Naive thymus-derived CD4-positive, alpha-beta T cell (primary cell): ENCODE results near the gene SMPD1. TPM values are rescaled to one million over a fixed set of nuclear protein-coding genes. Genes with fewer than 3 reads are reported as not detected.
A peak's percentile ranks its signal among the peaks of the same experiment; 100 is the strongest.

ENCODE experiments used
- ATAC-seq: fragments of 150-1000 bp; cut with Tn5 transposase; 2 replicates; pipeline ENCODE4 v1.10.0; 2021; ENCODE audit warnings: mild to moderate bottlenecking, moderate library complexity
- CTCF ChIA-PET: fragments of 350-600 bp; sonication (Branson Sonifier 250); formaldehyde crosslinking; loops from one replicate; lab custom pipeline; 2021; ENCODE audit warnings: antibody characterized with exemption; lab: Charles Lee
- POLR2A ChIA-PET: fragments of 350-600 bp; sonication (Branson Sonifier 250); formaldehyde crosslinking; loops from one replicate; lab custom pipeline; 2021; ENCODE audit warnings: antibody characterized with exemption, inconsistent platforms; lab: Charles Lee
- DNase-seq, 9 donors: peaks; one replicate each; pipeline versions ENCODE4 v3.0.0 to v3.0.0-alpha.2; 2020 to 2022; ENCODE audit warnings: mixed read lengths in 1 of 9
- H3K27ac ChIP-seq: one replicate; pipeline ENCODE4 v1.7.0; 2013; ENCODE audit warnings: mild to moderate bottlenecking, low read depth, low read length, moderate library complexity
- H3K27me3 ChIP-seq, 2 donors: one replicate each; pipeline ENCODE4 v1.7.0; 2013; ENCODE audit warnings: low read length in 2 of 2, mild to moderate bottlenecking in 2 of 2, moderate library complexity in 2 of 2; ENCODE audit not compliant: control insufficient read depth in 2 of 2, insufficient read depth in 2 of 2
- H3K36me3 ChIP-seq, 3 experiments: 1 replicate in 2 of 3; 2 replicates in 1 of 3; pipeline ENCODE4 v1.7.0; 2013; ENCODE audit warnings: low read length in 3 of 3, mild to moderate bottlenecking in 3 of 3, moderate library complexity in 1 of 3; ENCODE audit not compliant: insufficient read depth in 3 of 3, control insufficient read depth in 2 of 3
- H3K4me1 ChIP-seq, 2 donors: one replicate each; pipeline ENCODE4 v1.7.0; 2013; ENCODE audit warnings: low read length in 2 of 2, mild to moderate bottlenecking in 2 of 2, moderate library complexity in 1 of 2; ENCODE audit not compliant: control insufficient read depth in 2 of 2, insufficient read depth in 2 of 2
- H3K4me3 ChIP-seq: 2 replicates; pipeline ENCODE4 v1.7.0; 2013; ENCODE audit warnings: mild to moderate bottlenecking, low read length
- H3K9me3 ChIP-seq, 3 experiments: 1 replicate in 2 of 3; 2 replicates in 1 of 3; pipeline ENCODE4 v1.7.0; 2013; ENCODE audit warnings: low read length in 3 of 3; ENCODE audit not compliant: control insufficient read depth in 2 of 3
- H3K27ac Mint-ChIP-seq, 9 donors: one replicate each; pipeline ENCODE4 v1.8.0; 2020 to 2022; ENCODE audit warnings: mixed read lengths in 9 of 9, mild to moderate bottlenecking in 8 of 9, moderate library complexity in 5 of 9, inconsistent platforms in 2 of 9
- H3K27me3 Mint-ChIP-seq, 5 donors: one replicate each; pipeline ENCODE4 v1.8.0; 2021 to 2022; ENCODE audit warnings: mixed read lengths in 5 of 5, mild to moderate bottlenecking in 1 of 5
- H3K36me3 Mint-ChIP-seq, 5 donors: one replicate each; pipeline ENCODE4 v1.8.0; 2020 to 2022; ENCODE audit warnings: mixed read lengths in 5 of 5, mild to moderate bottlenecking in 3 of 5, inconsistent platforms in 1 of 5
- H3K4me1 Mint-ChIP-seq, 7 donors: one replicate each; pipeline ENCODE4 v1.8.0; 2020 to 2022; ENCODE audit warnings: mixed read lengths in 7 of 7, mild to moderate bottlenecking in 3 of 7, inconsistent platforms in 1 of 7
- H3K4me3 Mint-ChIP-seq, 10 donors: one replicate each; pipeline ENCODE4 v1.8.0; 2020 to 2022; ENCODE audit warnings: mild to moderate bottlenecking in 10 of 10, mixed read lengths in 10 of 10, moderate library complexity in 6 of 10, inconsistent platforms in 2 of 10
- H3K9me3 Mint-ChIP-seq, 11 donors: one replicate each; pipeline ENCODE4 v1.8.0; 2020 to 2022; ENCODE audit warnings: mixed read lengths in 11 of 11, mild to moderate bottlenecking in 4 of 11, inconsistent platforms in 1 of 11, moderate library complexity in 1 of 11
- intact Hi-C, 2 donors: fragments of 100-400 bp; cut with micrococcal nuclease; formaldehyde crosslinking; loops; one replicate each; pipeline ENCODE4 v1.15.1; 2023
- polyA plus RNA-seq, 2 donors: library from polyadenylated mRNA; unstranded; fragments of 300-500 nt; fragmentation: Illumina TruSeq; gene quantifications; one replicate each; pipeline ENCODE4 v1.2.3, GENCODE V29; 2021
- total RNA-seq, 6 experiments: library from RNA in 5 of 6; stranded (reverse) in 5 of 6; gene quantifications; 1 replicate in 5 of 6; 2 replicates in 1 of 6; pipeline ENCODE4 v1.2.3 and lab custom pipeline; 2021 to 2026

SMPD1 gene
- total and polyA plus RNA-seq, 7 experiments from 2014 or later = 34.5 to 70.9 (median 48.4) TPM

- peaks cover 53 to 87% of the 10 kb centered on the region in 2 donors for H3K4me1 ChIP-seq
- peak overlapping the region; percentile 74 to 94 (median 90) for H3K4me3 Mint-ChIP-seq
- intact Hi-C loops = loop anchor here (5.0 kb wide), 3 partner anchors 214 to 1584 kb away; partner anchors contain the start of genes EIF3F (in 1 of the 2), MRPL17 (in 1 of the 2) and TPP1 (in 1 of the 2)
- POLR2A ChIA-PET = interaction anchor here (0.7 to 23.8 kb wide), 19 partner anchors 7 to 342 kb away, joined by 3 to 525 read pairs (median 8); partner anchors contain the start of genes APBB1, ARFIP2, SMPD1 and TIMM10B
- ATAC-seq (no peak), DNase-seq (no peak)
- H3K9me3 Mint-ChIP-seq = peaks cover 0 to 5% (median 0%) of the 10 kb centered on the region in 11 donors
- peak overlapping the region; percentile 52 for H3K4me3 ChIP-seq
- peaks cover 67 to 100% (median 84%) of the 10 kb centered on the region in 7 donors for H3K4me1 Mint-ChIP-seq
- peaks cover 15 to 50% (median 38%) of the 10 kb centered on the region in 5 donors for H3K36me3 Mint-ChIP-seq
- H3K9me3 ChIP-seq = no peaks in the 10 kb centered on the region
- H3K27me3 ChIP-seq = no peaks in the 10 kb centered on the region
- H3K36me3 ChIP-seq = peaks cover 0 to 22% (median 0%) of the 10 kb centered on the region in 3 experiments
- H3K27ac Mint-ChIP-seq = peak overlapping the region; percentile 94 to 100 (median 97)
- peak overlapping the region; percentile 80 for H3K27ac ChIP-seq
- H3K27me3 Mint-ChIP-seq = peaks cover 0 to 5% (median 0%) of the 10 kb centered on the region in 5 donors
- CTCF ChIA-PET = interaction anchor here (0.7 to 7.2 kb wide), 10 partner anchors 10 to 201 kb away, joined by 3 to 86 read pairs (median 16); partner anchors contain the start of genes APBB1, HPX and SMPD1
These were observed 13.3 kb downstream of the SMPD1 start for GRCh38 chr11:6403539-6403938.

DNA sequence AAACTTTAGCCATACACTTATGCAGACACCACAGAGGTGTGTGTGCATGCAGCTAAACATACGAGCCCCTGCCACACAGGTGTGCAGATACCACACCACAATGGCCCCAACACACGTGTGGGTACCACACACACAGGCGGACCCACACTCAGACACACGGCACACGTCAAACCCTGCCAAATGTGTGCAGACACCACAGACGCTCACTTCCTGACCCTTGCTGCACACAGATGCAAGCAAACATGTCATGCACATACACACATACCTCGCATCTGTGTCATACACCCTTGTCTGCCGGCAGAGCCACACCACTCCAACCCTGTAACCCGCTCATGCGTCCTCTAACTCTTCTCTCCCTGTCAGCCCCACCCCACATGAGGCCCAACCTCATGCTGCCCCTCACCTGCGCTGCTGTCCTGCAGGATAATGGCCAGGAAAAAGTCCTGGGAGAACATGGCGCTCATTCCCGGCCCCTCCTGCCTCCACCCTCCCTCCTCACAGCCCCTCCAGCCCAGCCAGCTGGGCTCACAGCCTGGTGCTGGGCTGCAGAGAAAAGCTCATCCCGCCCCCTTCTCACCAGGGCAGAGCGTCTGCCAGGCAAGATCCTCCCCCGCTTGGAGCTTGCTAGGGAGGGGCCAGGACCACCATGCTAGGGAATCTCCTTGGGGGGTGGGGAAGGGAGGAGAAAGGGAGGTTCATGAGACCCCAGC is 14.2 kb downstream of the SMPD1 start:
- peaks cover 1 to 23% (median 1%) of the 10 kb centered on the region in 3 experiments for H3K36me3 ChIP-seq
- H3K27me3 Mint-ChIP-seq = peaks cover 0 to 3% (median 0%) of the 10 kb centered on the region in 5 donors
- intact Hi-C loops = loop anchor here (5.0 kb wide), 3 partner anchors 213 to 1583 kb away; partner anchors contain the start of genes EIF3F (in 1 of the 2), MRPL17 (in 1 of the 2) and TPP1 (in 1 of the 2)
- H3K4me3 Mint-ChIP-seq = peak overlapping the region; percentile 71 to 94 (median 88)
- H3K36me3 Mint-ChIP-seq = peaks cover 7 to 45% (median 35%) of the 10 kb centered on the region in 5 donors
- H3K9me3 Mint-ChIP-seq = peaks cover 0 to 5% (median 0%) of the 10 kb centered on the region in 11 donors
- no peaks in the 10 kb centered on the region for H3K27me3 ChIP-seq
- H3K27ac Mint-ChIP-seq = peak overlapping the region; percentile 64 to 99 (median 97)
- H3K4me3 ChIP-seq = peak overlapping the region; percentile 52
- CTCF ChIA-PET = interaction anchor here (0.7 to 7.2 kb wide), 6 partner anchors 9 to 96 kb away, joined by 3 to 86 read pairs (median 18); partner anchors contain the start of genes APBB1 and HPX
- H3K9me3 ChIP-seq = no peaks in the 10 kb centered on the region
- peaks cover 67 to 98% (median 80%) of the 10 kb centered on the region in 7 donors for H3K4me1 Mint-ChIP-seq
- ATAC-seq (peak; percentile 55), DNase-seq (peak in 7 of 9 donors; percentile 65 to 75 (median 71))
- peak overlapping the region; percentile 80 for H3K27ac ChIP-seq
- POLR2A ChIA-PET = interaction anchor here (1.5 to 23.8 kb wide), 13 partner anchors 6 to 77 kb away, joined by 5 to 525 read pairs (median 22); partner anchors contain the start of genes APBB1, ARFIP2, SMPD1 and TIMM10B
- peaks cover 53 to 82% of the 10 kb centered on the region in 2 donors for H3K4me1 ChIP-seq

DNA sequence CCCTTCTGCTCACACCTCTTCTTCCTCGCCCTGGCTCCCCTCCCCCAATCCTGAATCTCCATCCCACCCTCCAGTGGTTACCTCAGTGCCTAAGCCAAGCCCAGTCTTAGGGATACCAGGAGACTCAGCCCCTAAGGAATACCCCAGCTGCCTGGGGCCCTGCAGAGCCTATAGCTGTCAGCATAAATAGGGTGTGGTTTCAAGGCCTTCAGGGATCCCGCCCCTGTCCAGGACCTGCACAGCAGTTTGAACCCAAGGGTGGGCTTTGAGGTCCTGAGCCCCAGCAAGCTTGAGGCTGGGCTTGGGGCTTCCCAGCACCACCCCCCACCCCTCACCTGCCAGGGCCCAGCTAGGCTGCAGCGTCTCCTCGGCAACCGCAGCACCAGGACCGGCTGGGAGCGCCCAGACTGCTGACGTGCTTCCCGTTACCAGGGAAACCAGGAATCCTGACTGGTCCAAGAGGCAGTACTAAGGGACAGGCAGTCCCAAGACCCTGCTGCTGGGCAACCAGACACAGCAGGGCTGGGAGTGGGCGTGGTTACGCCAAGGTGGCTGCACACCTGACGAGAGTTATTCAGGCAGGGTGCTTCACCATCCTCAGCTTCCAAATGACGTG is 14.9 kb downstream of the SMPD1 start:
- Histone ChIP-seq H3K9me3 (no peaks in the 10 kb centered on the region), H3K27me3 (no peaks in the 10 kb centered on the region), H3K36me3 (peaks cover 4 to 23% (median 6%) of the 10 kb centered on the region in 3 experiments), H3K4me3 (peak overlapping the region; percentile 2), H3K27ac (peak overlapping the region; percentile 80), H3K4me1 (peaks cover 53 to 86% of the 10 kb centered on the region in 2 donors)
- Mint-ChIP-seq H3K4me3 (peak overlapping the region in 9 of 10 donors; percentile 84 to 94 (median 88)), H3K36me3 (peaks cover 7 to 45% (median 29%) of the 10 kb centered on the region in 5 donors), H3K27me3 (peaks cover 0 to 3% (median 0%) of the 10 kb centered on the region in 5 donors), H3K9me3 (peaks cover 0 to 5% (median 0%) of the 10 kb centered on the region in 11 donors), H3K27ac (peak overlapping the region in 8 of 9 donors; percentile 94 to 99 (median 97)), H3K4me1 (peaks cover 70 to 98% (median 81%) of the 10 kb centered on the region in 7 donors)
- intact Hi-C loops = no loop called here
- ATAC-seq (no peak), DNase-seq (peak in 2 of 9 donors; percentile 33 to 49)
- POLR2A ChIA-PET = interaction anchor here (1.5 to 23.8 kb wide), 8 partner anchors 9 to 34 kb away, joined by 5 to 525 read pairs (median 35); partner anchors contain the start of genes APBB1 and SMPD1
- CTCF ChIA-PET = interaction anchor here (2.6 to 7.2 kb wide), 3 partner anchors 14 to 36 kb away, joined by 8 to 86 read pairs (median 41); partner anchors contain the start of genes APBB1 and HPX

DNA sequence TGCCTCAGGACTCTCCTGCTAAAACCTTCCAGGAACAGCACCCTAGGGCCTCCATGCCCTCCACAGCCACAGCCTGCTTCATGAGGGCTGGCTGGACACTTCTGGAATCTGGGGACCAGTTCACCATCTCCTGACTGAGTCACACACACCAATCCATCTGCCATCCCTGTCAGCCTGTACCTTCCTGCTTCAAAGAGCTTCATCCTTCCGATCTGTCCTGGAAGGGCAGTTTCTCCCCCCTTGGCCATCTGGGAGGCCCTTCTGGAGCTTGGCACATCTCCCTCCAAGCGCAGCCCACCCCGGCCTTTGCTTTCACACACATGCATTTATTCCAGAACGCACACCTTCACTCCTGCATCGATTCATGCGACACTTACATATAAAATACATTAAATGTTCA is 15.6 kb downstream of the SMPD1 start:
- ChIA-PET CTCF (interaction anchor here (0.9 to 4.5 kb wide), 4 partner anchors 12 to 38 kb away, joined by 3 to 41 read pairs (median 7); partner anchors contain the start of gene APBB1), POLR2A (interaction anchor here (0.6 to 23.8 kb wide), 9 partner anchors 8 to 43 kb away, joined by 3 to 525 read pairs (median 5); partner anchors contain the start of genes APBB1 and SMPD1)
- intact Hi-C loops = no loop called here
- peak overlapping the region in 9 of 10 donors; percentile 41 to 94 (median 82) for H3K4me3 Mint-ChIP-seq
- no peak for ATAC-seq
- H3K4me1 Mint-ChIP-seq = peaks cover 70 to 93% (median 78%) of the 10 kb centered on the region in 7 donors
- Histone ChIP-seq H3K27ac (peak overlapping the region; percentile 80), H3K4me1 (peaks cover 53 to 87% of the 10 kb centered on the region in 2 donors), H3K27me3 (no peaks in the 10 kb centered on the region), H3K4me3 (no peak overlapping the region), H3K9me3 (no peaks in the 10 kb centered on the region), H3K36me3 (peaks cover 4 to 26% (median 10%) of the 10 kb centered on the region in 3 experiments)
- peaks cover 4 to 44% (median 24%) of the 10 kb centered on the region in 5 donors for H3K36me3 Mint-ChIP-seq
- H3K27me3 Mint-ChIP-seq = peaks cover 0 to 3% (median 0%) of the 10 kb centered on the region in 5 donors
- no peak for DNase-seq
- H3K9me3 Mint-ChIP-seq = peaks cover 0 to 5% (median 0%) of the 10 kb centered on the region in 11 donors
- H3K27ac Mint-ChIP-seq = peak overlapping the region; percentile 15 to 99 (median 96)

- Histone ChIP-seq H3K4me3 (no peak overlapping the region), H3K9me3 (no peaks in the 10 kb centered on the region), H3K27me3 (no peaks in the 10 kb centered on the region), H3K27ac (peak overlapping the region; percentile 80), H3K36me3 (peaks cover 4 to 26% (median 10%) of the 10 kb centered on the region in 3 experiments), H3K4me1 (peaks cover 48 to 87% of the 10 kb centered on the region in 2 donors)
- H3K4me3 Mint-ChIP-seq = peak overlapping the region in 9 of 10 donors; percentile 41 to 94 (median 82)
- H3K27me3 Mint-ChIP-seq = peaks cover 0 to 3% (median 0%) of the 10 kb centered on the region in 5 donors
- intact Hi-C loops = no loop called here
- no peak for DNase-seq
- peaks cover 4 to 40% (median 24%) of the 10 kb centered on the region in 5 donors for H3K36me3 Mint-ChIP-seq
- ATAC-seq = no peak
- CTCF ChIA-PET = interaction anchor here (0.9 to 4.5 kb wide), 4 partner anchors 13 to 37 kb away, joined by 3 to 41 read pairs (median 7); partner anchors contain the start of gene APBB1
- peak overlapping the region; percentile 18 to 99 (median 96) for H3K27ac Mint-ChIP-seq
- POLR2A ChIA-PET = interaction anchor here (0.6 to 23.8 kb wide), 7 partner anchors 12 to 43 kb away, joined by 3 to 525 read pairs (median 5); partner anchors contain the start of genes APBB1 and SMPD1
- peaks cover 0 to 5% (median 0%) of the 10 kb centered on the region in 11 donors for H3K9me3 Mint-ChIP-seq
- peaks cover 66 to 88% (median 75%) of the 10 kb centered on the region in 7 donors for H3K4me1 Mint-ChIP-seq
These were observed 16.1 kb downstream of the SMPD1 start for GRCh38 chr11:6406370-6406769.
